22Rv1 (cell line): Measurements from ENCODE around the gene GABBR2.

Experiments used
- CTCF ChIP-seq: fragments of 450-650 bp; IDR thresholded peaks from 2 replicates; pipeline ENCODE4 v1.5.1; 2017; ENCODE audit warnings: mild to moderate bottlenecking
- ZFX ChIP-seq: fragments of 450-650 bp; IDR thresholded peaks from 2 replicates; pipeline ENCODE4 v1.6.1; 2017; ENCODE audit warnings: antibody characterized with exemption, borderline replicate concordance

DNA sequence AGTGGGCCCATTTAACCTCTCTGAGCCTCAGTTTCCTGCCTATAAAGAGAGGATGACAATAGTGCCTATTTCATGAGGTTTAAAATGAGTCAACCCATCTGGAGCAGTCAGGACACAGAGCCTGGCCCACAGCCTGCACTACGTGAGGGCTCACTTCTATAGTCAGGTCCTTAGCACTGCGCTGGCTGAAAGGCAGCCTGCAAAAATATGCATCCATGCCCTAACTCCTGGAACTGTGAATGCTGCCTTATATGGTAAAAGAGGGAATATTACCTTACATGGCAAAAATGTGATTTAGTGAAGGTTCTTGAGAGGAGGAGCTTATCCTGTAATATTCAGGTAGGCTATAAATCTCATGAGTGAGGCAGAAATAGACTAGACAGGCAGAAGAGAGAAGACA lies 98.5 kb downstream of the GABBR2 start:
- TF ChIP-seq CTCF (no peak), ZFX (no peak)
